Measurements from ENCODE around the gene PRELID2. TPM values are rescaled to one million over a fixed set of nuclear protein-coding genes. Genes with fewer than 3 reads are reported as not detected.
"Not testable (repeated sequence)": the region's sequence is repeated elsewhere in the genome, so short reads cannot be mapped to it uniquely, and the experiment has no call there.

The PRELID2 gene
- total RNA-seq, 2 donors from 2014 or later = 16.1 to 24.8 TPM

DNA sequence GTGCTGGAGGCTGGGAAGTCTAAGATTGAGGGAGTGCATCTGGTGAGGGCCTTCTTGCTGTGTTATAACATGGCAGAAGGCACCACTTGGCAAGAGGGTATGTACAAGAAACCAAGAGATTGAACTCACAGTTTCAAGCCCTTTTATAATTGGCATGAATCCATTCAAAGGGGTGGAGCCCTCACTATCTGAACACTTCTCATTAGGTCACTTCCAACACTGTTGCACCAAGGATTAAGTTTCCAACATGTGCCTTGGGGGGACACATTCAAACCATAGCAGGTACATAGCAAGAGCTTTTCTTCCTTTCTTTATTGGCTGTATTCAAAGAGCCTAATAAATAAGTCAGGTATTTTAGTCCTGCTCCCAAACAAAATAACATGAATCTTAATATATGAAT is 62.7 kb downstream of the PRELID2 start:
- intact Hi-C loops (cut with DNase I) = no loop called here
- DNase-seq (ENCODE audit: low spot score) = no peak

DNA sequence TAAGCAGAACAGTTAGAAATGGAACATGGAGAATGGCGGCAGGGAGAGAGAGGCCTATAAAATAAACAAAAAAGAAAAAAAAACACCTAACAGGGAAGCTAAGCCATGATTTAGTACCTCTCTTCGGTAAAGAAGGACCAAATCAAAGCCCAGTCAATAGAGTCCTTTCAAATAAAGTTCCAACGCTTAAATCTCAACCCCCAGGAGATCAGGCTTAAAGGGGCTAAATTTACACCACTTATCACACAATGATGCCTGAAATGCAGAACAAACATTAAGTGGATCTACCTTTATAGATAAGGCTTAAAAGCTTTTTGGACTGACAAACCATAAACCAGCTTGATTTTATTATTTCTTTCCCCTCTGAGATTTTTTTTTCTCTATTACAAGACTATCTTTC is 66.3 kb downstream of the PRELID2 start:
- no peak for DNase-seq (ENCODE audit: low spot score)
- intact Hi-C loops (cut with DNase I) = no loop called here

DNA sequence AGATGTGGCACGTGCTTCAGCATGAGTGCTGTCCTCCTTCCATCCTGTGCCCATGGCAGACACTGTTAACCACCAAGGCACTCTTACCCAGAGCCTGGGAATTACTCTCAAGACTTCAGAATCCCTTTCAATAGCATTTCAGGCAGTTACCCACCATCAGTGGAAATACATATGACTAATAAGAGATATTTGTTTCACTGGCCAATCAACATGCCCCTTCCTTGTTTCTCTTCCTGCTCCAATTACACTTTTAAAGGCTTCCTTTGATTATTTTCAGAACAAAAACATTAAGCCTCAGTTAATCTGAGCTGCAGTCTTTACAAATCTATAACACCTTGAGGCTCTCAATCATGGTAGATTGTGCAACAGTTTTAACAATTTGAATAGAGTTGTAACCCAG is 70.8 kb downstream of the PRELID2 start:
- intact Hi-C loops (cut with DNase I) = no loop called here

DNA sequence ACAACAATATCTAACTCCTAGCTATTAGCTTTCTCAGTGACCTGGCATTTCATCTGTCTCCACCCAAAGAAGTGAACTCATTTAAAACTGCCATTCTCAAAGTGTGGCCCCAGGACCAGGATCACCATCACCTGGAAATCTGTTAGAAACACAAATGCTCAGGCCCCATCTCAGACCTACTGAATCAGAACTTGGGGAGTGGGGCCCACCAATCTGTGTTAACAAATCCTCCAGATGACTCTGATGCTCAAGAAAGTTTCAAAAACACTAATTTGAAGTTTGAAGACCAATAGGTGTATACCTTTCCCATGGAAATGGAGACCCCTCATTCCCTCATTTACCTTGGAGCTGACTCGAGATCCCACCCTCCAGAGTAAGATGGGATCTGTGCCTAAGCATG is 72.3 kb downstream of the PRELID2 start:
- no peak for DNase-seq (ENCODE audit: low spot score)
- intact Hi-C loops (cut with DNase I) = no loop called here

More for the DNA sequence above, 70.8 kb downstream of the PRELID2 start:
- DNase-seq (ENCODE audit: low spot score) = no peak

DNA sequence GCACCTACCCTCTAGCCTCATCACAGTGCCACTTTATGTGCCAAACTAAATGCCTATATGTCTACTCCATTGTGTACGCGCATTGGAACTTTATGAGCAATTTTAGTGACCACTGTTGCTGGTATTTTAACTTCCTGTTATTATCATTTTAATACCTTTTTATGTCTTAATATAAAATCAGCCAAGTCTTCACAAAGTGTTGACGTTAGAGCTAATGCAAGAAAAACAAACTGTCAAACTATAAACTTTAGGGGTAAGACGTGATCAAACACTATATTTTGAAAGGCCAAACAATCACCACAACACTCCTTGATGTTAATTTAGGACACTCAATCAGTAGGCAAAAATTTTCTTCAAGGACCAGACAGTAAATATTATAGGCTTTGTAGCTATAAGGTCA is 73.9 kb downstream of the PRELID2 start:
- intact Hi-C loops (cut with DNase I) = no loop called here
- no peak for DNase-seq (ENCODE audit: low spot score)

DNA sequence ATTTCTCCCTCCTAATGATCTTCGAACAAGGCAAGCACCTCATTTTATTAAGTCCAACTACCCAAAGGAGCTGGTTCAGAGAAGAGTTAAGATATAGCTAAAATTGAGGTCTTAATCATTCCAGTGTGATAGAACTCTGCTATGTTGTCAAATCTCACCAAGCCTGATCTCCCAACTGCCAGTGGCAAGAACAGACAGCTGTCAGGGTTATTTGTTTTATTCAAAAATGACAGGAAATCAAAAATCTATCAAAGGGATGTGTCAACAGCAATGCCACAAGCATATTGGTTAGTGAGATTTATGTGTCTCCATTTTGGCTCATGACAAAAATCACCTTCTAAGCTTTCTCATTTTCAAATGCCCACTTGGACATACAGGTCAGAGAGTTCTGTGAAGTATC is 74.5 kb downstream of the PRELID2 start:
- intact Hi-C loops (cut with DNase I) = no loop called here
- DNase-seq (ENCODE audit: low spot score) = no peak

DNA sequence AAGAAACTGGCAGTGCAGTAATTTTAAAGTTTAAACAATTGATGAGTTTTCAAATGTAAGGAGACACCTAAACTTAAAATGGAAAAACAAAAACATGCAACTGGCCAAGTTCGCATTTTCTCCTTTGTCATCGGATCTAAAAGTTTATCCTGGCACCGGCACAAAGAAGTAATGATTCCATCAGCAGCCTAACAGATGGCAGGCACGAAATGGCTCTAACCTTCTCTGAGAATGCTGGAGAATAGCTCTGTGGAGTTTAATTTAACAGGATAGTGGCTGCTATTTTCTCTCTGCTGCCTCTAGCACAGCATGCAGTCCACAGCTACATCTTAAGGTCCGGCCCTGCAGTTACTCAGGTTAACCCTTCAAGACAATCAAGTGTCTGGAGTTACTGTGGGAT is 82.2 kb downstream of the PRELID2 start:
- DNase-seq (ENCODE audit: low spot score) = no peak
- intact Hi-C loops (cut with DNase I) = no loop called here

DNA sequence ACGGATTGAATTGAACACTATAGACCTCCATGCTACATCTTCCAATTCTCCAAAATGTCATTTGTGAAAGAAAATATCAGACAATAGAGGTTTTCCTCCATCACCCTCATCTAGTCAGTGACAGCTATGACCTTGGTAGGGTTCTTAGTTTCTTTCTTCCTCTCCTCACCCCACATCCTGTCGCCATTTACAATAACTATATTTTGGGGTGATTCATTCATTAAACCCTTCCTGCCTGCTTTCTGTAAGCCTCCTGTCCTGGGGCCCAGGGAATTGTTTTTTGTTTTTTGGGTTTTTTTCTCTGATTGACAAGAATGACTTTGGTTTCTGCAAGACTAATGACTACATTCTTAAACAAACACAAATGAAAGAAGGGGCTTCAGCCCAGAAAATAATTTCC is 82.6 kb downstream of the PRELID2 start:
- intact Hi-C loops (cut with DNase I) = no loop called here
- DNase-seq (ENCODE audit: low spot score) = no peak

DNA sequence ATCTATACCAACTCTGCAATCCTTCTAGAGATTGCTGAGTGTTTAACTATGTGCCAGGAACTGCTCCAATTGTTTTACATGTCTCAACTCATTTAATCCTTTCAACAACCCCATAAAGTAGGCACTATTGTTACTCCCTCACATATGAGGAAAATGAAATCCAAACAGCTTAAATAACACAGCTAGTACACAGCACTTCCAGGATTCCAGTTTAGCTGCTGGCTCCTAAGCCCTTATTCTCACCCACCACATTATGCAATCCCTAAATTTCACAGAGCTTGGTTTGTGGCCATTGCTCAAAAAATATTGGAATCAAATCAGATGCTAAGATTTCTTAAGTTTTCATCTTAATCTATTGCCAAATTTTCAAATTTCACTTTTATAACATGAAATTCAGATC is 84.9 kb downstream of the PRELID2 start:
- no peak for DNase-seq (ENCODE audit: low spot score)
- intact Hi-C loops (cut with DNase I) = no loop called here

DNA sequence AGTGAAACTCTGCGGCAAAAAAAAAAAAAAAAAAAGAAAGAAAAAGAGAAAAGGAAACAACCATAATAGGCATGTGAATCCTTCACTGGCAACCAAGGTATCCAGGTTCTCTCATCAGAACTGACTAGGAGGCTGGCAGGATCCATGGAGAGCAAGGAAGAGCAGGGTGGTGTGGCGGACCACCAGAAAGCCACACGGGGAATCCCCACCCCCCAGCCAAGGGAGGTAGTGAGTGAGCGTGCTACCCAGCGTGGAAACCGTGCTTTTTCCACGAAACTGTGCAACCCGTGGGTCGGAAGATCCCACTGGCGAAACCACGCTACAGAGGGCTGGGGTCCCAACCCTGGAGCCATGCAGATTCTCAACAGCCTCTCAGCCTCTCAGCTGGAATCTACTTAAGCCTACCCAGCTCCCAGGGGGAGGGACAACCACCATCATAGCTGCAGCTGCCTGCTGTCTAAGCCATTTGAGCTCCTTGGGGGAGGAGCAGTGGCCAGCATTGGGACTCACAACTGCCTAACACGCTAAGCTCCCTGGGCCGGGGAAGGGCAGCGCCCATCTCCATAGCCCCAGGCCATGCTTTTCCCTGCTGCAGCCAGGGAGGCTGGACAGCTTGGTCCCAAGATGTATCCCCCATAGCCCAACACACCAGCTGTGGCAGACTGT is 91.6 kb downstream of the PRELID2 start:
- intact Hi-C loops (cut with DNase I) = no loop called here
- no peak for DNase-seq (ENCODE audit: low spot score)

DNA sequence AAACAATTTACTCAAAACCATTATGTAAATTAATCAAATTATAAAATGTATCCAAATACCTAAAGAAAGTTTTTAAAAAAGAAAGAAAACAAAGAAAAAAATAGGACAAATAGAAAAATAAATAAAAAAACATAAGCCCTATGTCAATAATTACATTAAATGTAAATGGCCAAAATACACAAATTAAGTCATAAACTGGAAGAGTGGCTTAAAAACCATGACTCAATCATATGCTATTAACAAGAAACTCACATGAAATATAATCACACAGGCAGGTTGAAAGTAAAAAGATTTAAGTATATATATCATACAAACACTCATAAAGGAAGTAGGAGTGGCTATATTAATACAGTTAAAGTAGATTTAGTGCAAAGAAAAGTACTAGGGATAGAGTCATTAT is 95.3 kb downstream of the PRELID2 start:
- no peak for DNase-seq (ENCODE audit: low spot score)
- intact Hi-C loops (cut with DNase I) = no loop called here

DNA sequence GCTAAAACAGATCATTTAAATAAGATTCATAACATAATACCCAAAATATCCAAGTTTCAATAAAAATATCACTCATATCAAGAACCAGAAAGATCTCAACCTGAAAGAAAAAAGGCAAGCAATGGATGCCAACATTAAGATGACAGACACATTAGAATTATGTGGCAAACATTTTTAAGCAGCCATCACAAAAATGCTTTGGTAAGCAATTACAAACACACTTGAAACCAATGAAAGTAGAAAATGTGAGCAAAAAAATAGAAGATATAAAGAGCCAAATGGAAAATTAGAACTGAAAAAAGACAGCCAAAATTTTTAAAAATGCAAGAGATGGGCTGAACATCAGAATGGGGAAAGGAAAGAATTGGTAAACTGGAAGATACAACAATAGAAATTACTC is 96.9 kb downstream of the PRELID2 start:
- intact Hi-C loops (cut with DNase I) = no loop called here
- no peak for DNase-seq (ENCODE audit: low spot score)

DNA sequence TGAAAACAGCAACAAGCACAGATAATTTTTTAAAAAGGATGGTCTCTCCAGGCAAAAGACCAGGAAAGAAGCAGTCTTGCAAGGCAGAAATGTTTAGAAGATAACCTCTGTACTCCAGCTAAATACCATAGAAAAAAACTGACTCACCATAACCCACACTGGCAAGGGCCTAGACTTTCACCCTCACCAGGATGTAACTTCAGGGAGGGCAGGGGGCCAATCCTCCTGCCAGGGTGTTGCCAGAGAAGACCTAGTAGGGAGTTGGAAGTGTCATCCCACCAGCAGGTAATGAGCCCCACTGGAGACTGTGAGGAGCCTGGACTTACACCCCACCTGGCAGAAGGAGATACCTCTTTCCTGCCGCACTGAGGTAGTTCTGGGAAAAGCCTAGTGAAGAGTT is 97.6 kb downstream of the PRELID2 start:
- DNase-seq (ENCODE audit: low spot score) = no peak
- intact Hi-C loops (cut with DNase I) = no loop called here

DNA sequence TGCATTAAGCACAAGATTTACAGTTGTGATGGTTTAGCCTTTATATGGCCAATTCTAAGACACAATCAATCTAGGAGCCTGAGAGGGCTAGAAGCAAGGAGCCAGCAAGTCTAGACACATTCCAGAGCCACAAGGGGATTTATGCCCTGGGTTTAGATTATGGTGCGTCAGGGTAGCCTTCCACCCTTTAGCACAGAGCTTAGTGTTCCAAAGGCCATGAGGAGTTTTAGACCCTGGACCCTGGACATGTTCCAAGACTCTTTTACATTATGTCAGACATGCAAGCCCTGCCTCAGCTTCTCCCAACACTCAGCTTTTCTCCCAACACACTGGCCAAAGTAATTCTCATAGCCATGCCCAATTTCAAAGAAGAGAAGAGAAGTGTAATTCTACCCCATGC is 105.2 kb downstream of the PRELID2 start:
- intact Hi-C loops (cut with DNase I); DNase-seq (ENCODE audit: low spot score): not testable (repeated sequence)

DNA sequence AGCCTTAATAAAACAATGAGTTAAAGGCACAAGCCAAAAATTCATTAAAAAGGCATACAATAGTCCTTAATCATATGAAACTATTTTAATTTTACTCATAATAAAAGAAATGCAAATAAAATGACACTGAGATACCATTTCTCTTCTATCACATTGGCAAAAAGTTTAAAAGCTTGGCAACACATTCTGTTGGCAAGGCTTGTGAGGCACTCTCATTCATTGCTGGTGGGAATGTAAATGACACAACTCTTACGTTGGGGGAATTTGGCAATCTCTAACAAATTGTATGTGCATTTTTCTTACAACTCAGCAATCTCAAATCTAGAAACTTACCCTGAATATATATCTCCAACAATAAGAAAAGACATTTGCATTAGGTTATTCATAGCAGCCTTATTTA is 111.6 kb downstream of the PRELID2 start:
- DNase-seq (ENCODE audit: low spot score) = no peak
- intact Hi-C loops (cut with DNase I) = no loop called here

DNA sequence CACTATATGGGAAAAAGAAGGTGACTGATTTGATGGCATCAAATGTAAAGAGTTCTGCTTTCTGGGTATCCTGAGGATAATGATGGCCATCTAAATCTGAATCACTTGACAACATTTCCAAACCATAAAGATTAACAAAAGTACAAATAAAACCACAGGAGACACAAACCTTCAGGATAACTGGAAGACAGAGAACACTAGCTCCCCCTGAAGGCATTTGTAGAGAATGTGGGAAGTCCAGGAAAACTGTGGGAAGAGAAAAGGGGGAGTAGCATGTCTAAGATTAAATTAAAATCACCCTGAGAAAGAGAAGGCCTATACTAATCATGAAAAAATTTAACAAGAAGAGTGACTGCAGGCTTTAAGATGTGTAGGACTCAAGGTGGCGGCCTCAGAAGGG is 116.2 kb downstream of the PRELID2 start:
- DNase-seq (ENCODE audit: low spot score) = no peak
- intact Hi-C loops (cut with DNase I) = no loop called here

DNA sequence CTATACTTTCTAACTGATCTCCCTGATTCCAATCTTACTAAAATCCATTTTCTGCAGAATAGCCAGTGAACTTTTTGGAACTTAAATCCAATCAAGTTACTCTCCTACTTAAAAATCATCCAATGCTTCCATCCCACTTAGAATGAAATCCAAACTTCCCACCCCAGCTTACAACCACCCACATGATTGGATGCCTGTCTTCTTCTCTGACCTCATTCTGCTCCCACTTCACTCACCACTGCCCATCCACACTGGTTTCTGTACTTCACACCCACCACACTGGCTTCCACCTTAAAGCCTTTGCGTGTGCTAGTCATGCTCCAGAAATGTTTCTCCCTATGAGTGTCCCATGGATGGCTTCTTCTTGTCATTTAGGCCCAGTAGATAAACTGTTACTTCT is 119.7 kb downstream of the PRELID2 start:
- no peak for DNase-seq (ENCODE audit: low spot score)
- intact Hi-C loops (cut with DNase I) = no loop called here

DNA sequence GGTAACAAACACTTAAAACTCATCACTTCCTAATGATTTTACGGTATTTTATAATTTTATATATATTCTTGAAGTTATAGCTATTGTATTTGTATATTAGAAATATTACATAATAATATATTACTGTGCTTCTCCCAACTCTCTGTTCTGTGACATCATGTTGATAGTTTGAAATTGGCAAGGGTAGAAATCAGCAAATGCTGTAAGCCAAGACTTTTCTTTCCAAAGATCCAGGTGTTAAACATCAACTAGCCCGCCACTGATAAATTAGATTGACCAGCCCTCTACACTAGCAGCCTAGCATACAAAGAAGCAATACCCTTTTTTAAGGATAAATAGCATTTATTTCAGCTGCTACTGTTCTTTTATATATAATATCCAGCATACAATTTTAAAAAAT is 122.9 kb downstream of the PRELID2 start:
- intact Hi-C loops (cut with DNase I) = no loop called here
- DNase-seq (ENCODE audit: low spot score) = no peak

DNA sequence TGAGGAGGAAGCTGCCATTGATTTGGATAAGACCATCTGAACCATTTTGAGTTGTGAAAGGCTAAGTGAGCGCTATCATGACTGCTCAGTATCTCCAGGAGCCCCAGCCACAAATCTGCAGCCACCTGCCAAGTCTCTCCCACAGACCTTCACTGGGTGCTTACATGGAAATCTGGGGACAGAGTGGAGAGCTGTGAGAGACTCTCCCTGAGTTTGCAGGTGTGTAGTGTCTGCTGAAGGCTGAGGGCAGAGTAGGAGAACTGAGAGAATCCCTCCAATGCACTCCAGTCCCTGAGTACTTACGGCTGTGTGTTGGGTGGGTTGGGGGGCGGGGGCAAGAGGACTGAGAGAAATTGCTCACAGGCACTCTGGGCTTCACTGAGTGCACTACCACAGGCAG is 123.7 kb downstream of the PRELID2 start:
- intact Hi-C loops (cut with DNase I) = no loop called here
- DNase-seq (ENCODE audit: low spot score) = no peak

Measured in posterior vena cava (tissue), 2 donors.